ENCODE results near the gene MCM3.
A peak's percentile ranks its signal among the peaks of the same experiment; 100 is the strongest.

The MCM3 gene

GRCh38 chr6:52312461-52312860, 27.9 kb upstream of the MCM3 start:
- Histone ChIP-seq H2AK5ac (ENCODE audit: low read depth, low read length) (no peak overlapping the region), H2BK120ac (ENCODE audit: low read depth, low read length) (no peak overlapping the region)
- WGBS, 2 donors (ENCODE audit: extremely low coverage in 2 of 2, insufficient read length in 2 of 2, insufficient replicate concordance in 1 of 2), result no CpG with 5 or more reads among the region's 2 CpGs

GRCh38 chr6:52310932-52311331, 26.4 kb upstream of the MCM3 start:
- H2BK120ac ChIP-seq (ENCODE audit: low read depth, low read length), result no peak overlapping the region
- WGBS, 2 donors (ENCODE audit: extremely low coverage in 2 of 2, insufficient read length in 2 of 2, insufficient replicate concordance in 1 of 2), result no CpG with 5 or more reads among the region's 3 CpGs
- H3K36me3 ChIP-seq (replicated peaks in 1 of 2; ENCODE audit: control insufficient read depth in 2 of 2, insufficient read depth in 2 of 2, low read length in 2 of 2), result no peaks in the 10 kb centered on the region
- H4K8ac ChIP-seq (ENCODE audit: low read depth, low read length), result no peak overlapping the region
- no peak overlapping the region for H3K18ac ChIP-seq (ENCODE audit: low read length)
- no peaks in the 10 kb centered on the region for H3K79me1 ChIP-seq (ENCODE audit: low read depth, low read length)
- no peak for DNase-seq (ENCODE audit: low spot score)
- H3K4me3 ChIP-seq (ENCODE audit: low read length in 2 of 2), result no peak overlapping the region
- H4K91ac ChIP-seq (ENCODE audit: low read depth, low read length, poor library complexity), result no peak overlapping the region
- no peak overlapping the region for H2BK5ac ChIP-seq (ENCODE audit: low read length)
- H2AFZ ChIP-seq (ENCODE audit: low read length), result no peak overlapping the region
- no peaks in the 10 kb centered on the region for H3K9me3 ChIP-seq (replicated peaks in 1 of 2; ENCODE audit: control insufficient read depth in 2 of 2, insufficient read depth in 1 of 2, low read depth in 1 of 2, low read length in 2 of 2)
- H3K4ac ChIP-seq (ENCODE audit: low read length), result no peak overlapping the region
- no peak overlapping the region for H3K23ac ChIP-seq (ENCODE audit: low read depth, low read length, poor library complexity)
- no peak overlapping the region for H3K4me2 ChIP-seq (ENCODE audit: insufficient read depth, low read length, poor library complexity, severe bottlenecking)
- H3K27ac ChIP-seq (replicated peaks; ENCODE audit: low read length), result no peak overlapping the region
- peaks cover 5 to 6% of the 10 kb centered on the region in 2 donors for H3K4me1 ChIP-seq (ENCODE audit: control insufficient read depth in 2 of 2, insufficient read depth in 1 of 2, low read depth in 1 of 2, low read length in 2 of 2)
- no peak overlapping the region for H3K9ac ChIP-seq (ENCODE audit: low read depth, low read length, poor library complexity)
- H2BK12ac ChIP-seq (ENCODE audit: low read length), result no peak overlapping the region
- no peak overlapping the region for H2AK5ac ChIP-seq (ENCODE audit: low read depth, low read length)
- no peak overlapping the region for H3K14ac ChIP-seq (ENCODE audit: low read length)
- peaks cover 0 to 3% (median 0%) of the 10 kb centered on the region in 3 experiments for H3K27me3 ChIP-seq (ENCODE audit: control insufficient read depth in 3 of 3, insufficient read depth in 3 of 3, low read depth in 1 of 3, low read length in 3 of 3)
- no peak overlapping the region for H2BK15ac ChIP-seq (ENCODE audit: low read length)

More at GRCh38 chr6:52312461-52312860, 27.9 kb upstream of the MCM3 start:
- Histone ChIP-seq H3K23ac (ENCODE audit: low read depth, low read length, poor library complexity) (no peak overlapping the region), H3K9me3 (replicated peaks in 1 of 2; ENCODE audit: control insufficient read depth in 2 of 2, insufficient read depth in 1 of 2, low read depth in 1 of 2, low read length in 2 of 2) (no peaks in the 10 kb centered on the region), H2AFZ (ENCODE audit: low read length) (peak overlapping the region; percentile 71), H3K79me1 (ENCODE audit: low read depth, low read length) (no peaks in the 10 kb centered on the region), H2BK15ac (ENCODE audit: low read length) (no peak overlapping the region), H3K9ac (ENCODE audit: low read depth, low read length, poor library complexity) (no peak overlapping the region), H3K4me1 (ENCODE audit: control insufficient read depth in 2 of 2, insufficient read depth in 1 of 2, low read depth in 1 of 2, low read length in 2 of 2) (peaks cover under 1 to 5% of the 10 kb centered on the region in 2 donors), H2BK5ac (ENCODE audit: low read length) (no peak overlapping the region), H3K14ac (ENCODE audit: low read length) (no peak overlapping the region), H3K18ac (ENCODE audit: low read length) (no peak overlapping the region), H3K27ac (replicated peaks; ENCODE audit: low read length) (no peak overlapping the region), H4K8ac (ENCODE audit: low read depth, low read length) (no peak overlapping the region), H3K36me3 (replicated peaks in 1 of 2; ENCODE audit: control insufficient read depth in 2 of 2, insufficient read depth in 2 of 2, low read length in 2 of 2) (no peaks in the 10 kb centered on the region), H3K4me2 (ENCODE audit: insufficient read depth, low read length, poor library complexity, severe bottlenecking) (no peak overlapping the region), H3K4ac (ENCODE audit: low read length) (no peak overlapping the region), H3K27me3 (ENCODE audit: control insufficient read depth in 3 of 3, insufficient read depth in 3 of 3, low read depth in 1 of 3, low read length in 3 of 3) (no peaks in the 10 kb centered on the region), H3K4me3 (ENCODE audit: low read length in 2 of 2) (no peak overlapping the region), H4K91ac (ENCODE audit: low read depth, low read length, poor library complexity) (no peak overlapping the region), H2BK12ac (ENCODE audit: low read length) (no peak overlapping the region)
- DNase-seq (ENCODE audit: low spot score), result no peak

- Histone ChIP-seq H2AFZ (ENCODE audit: low read length) (peak overlapping the region; percentile 65), H3K4me2 (ENCODE audit: insufficient read depth, low read length, poor library complexity, severe bottlenecking) (no peak overlapping the region), H3K27me3 (ENCODE audit: control insufficient read depth in 3 of 3, insufficient read depth in 3 of 3, low read depth in 1 of 3, low read length in 3 of 3) (peaks cover 0 to 3% (median 0%) of the 10 kb centered on the region in 3 experiments), H2AK5ac (ENCODE audit: low read depth, low read length) (no peak overlapping the region), H2BK120ac (ENCODE audit: low read depth, low read length) (no peak overlapping the region), H3K36me3 (replicated peaks in 1 of 2; ENCODE audit: control insufficient read depth in 2 of 2, insufficient read depth in 2 of 2, low read length in 2 of 2) (no peaks in the 10 kb centered on the region), H3K4me1 (ENCODE audit: control insufficient read depth in 2 of 2, insufficient read depth in 1 of 2, low read depth in 1 of 2, low read length in 2 of 2) (peaks cover 6 to 9% of the 10 kb centered on the region in 2 donors), H3K4me3 (ENCODE audit: low read length in 2 of 2) (no peak overlapping the region), H3K4ac (ENCODE audit: low read length) (no peak overlapping the region), H3K9me3 (replicated peaks in 1 of 2; ENCODE audit: control insufficient read depth in 2 of 2, insufficient read depth in 1 of 2, low read depth in 1 of 2, low read length in 2 of 2) (no peaks in the 10 kb centered on the region), H3K27ac (replicated peaks; ENCODE audit: low read length) (no peak overlapping the region), H3K18ac (ENCODE audit: low read length) (no peak overlapping the region), H3K9ac (ENCODE audit: low read depth, low read length, poor library complexity) (no peak overlapping the region), H2BK5ac (ENCODE audit: low read length) (no peak overlapping the region), H4K91ac (ENCODE audit: low read depth, low read length, poor library complexity) (no peak overlapping the region), H2BK12ac (ENCODE audit: low read length) (no peak overlapping the region), H2BK15ac (ENCODE audit: low read length) (no peak overlapping the region), H3K23ac (ENCODE audit: low read depth, low read length, poor library complexity) (no peak overlapping the region), H3K79me1 (ENCODE audit: low read depth, low read length) (no peaks in the 10 kb centered on the region), H3K14ac (ENCODE audit: low read length) (no peak overlapping the region), H4K8ac (ENCODE audit: low read depth, low read length) (no peak overlapping the region)
- no peak for DNase-seq (ENCODE audit: low spot score)
- no CpG with 5 or more reads among the region's 1 CpG for WGBS, 2 donors (ENCODE audit: extremely low coverage in 2 of 2, insufficient read length in 2 of 2, insufficient replicate concordance in 1 of 2)
Measured at GRCh38 chr6:52307900-52308372, 23.4 kb upstream of the MCM3 start.

- H2BK15ac ChIP-seq (ENCODE audit: low read length), result no peak overlapping the region
- H3K4ac ChIP-seq (ENCODE audit: low read length), result no peak overlapping the region
- peak overlapping the region; percentile 30 for H3K4me2 ChIP-seq (ENCODE audit: insufficient read depth, low read length, poor library complexity, severe bottlenecking)
- H2BK5ac ChIP-seq (ENCODE audit: low read length), result no peak overlapping the region
- no peak overlapping the region for H2BK120ac ChIP-seq (ENCODE audit: low read depth, low read length)
- H3K27me3 ChIP-seq (ENCODE audit: control insufficient read depth in 3 of 3, insufficient read depth in 3 of 3, low read depth in 1 of 3, low read length in 3 of 3), result peaks cover 0 to 3% (median 0%) of the 10 kb centered on the region in 3 experiments
- DNase-seq (ENCODE audit: low spot score), result no peak
- peak overlapping the region; percentile 94 for H2BK12ac ChIP-seq (ENCODE audit: low read length)
- no peak overlapping the region for H3K27ac ChIP-seq (replicated peaks; ENCODE audit: low read length)
- H3K23ac ChIP-seq (ENCODE audit: low read depth, low read length, poor library complexity), result peak overlapping the region; percentile 94
- no CpG with 5 or more reads among the region's 32 CpGs for WGBS, 2 donors (ENCODE audit: extremely low coverage in 2 of 2, insufficient read length in 2 of 2, insufficient replicate concordance in 1 of 2)
- H4K8ac ChIP-seq (ENCODE audit: low read depth, low read length), result peak overlapping the region; percentile 100
- H3K4me3 ChIP-seq (ENCODE audit: low read length in 2 of 2), result peak overlapping the region in 1 of 2 donors; percentile 18
- peak overlapping the region; percentile 75 for H3K18ac ChIP-seq (ENCODE audit: low read length)
- peak overlapping the region; percentile 28 for H3K14ac ChIP-seq (ENCODE audit: low read length)
- peak overlapping the region; percentile 73 for H3K9ac ChIP-seq (ENCODE audit: low read depth, low read length, poor library complexity)
- no peaks in the 10 kb centered on the region for H3K79me1 ChIP-seq (ENCODE audit: low read depth, low read length)
- H3K9me3 ChIP-seq (replicated peaks in 1 of 2; ENCODE audit: control insufficient read depth in 2 of 2, insufficient read depth in 1 of 2, low read depth in 1 of 2, low read length in 2 of 2), result no peaks in the 10 kb centered on the region
- H2AFZ ChIP-seq (ENCODE audit: low read length), result peak overlapping the region; percentile 65
- no peak overlapping the region for H4K91ac ChIP-seq (ENCODE audit: low read depth, low read length, poor library complexity)
- no peak overlapping the region for H2AK5ac ChIP-seq (ENCODE audit: low read depth, low read length)
- H3K36me3 ChIP-seq (replicated peaks in 1 of 2; ENCODE audit: control insufficient read depth in 2 of 2, insufficient read depth in 2 of 2, low read length in 2 of 2), result no peaks in the 10 kb centered on the region
- peaks cover 5 to 6% of the 10 kb centered on the region in 2 donors for H3K4me1 ChIP-seq (ENCODE audit: control insufficient read depth in 2 of 2, insufficient read depth in 1 of 2, low read depth in 1 of 2, low read length in 2 of 2)
Measured at GRCh38 chr6:52306972-52307870, 22.7 kb upstream of the MCM3 start.
